OCI-LY1 (cell line): ENCODE results near the gene RBM26.

ENCODE experiments used
- EZH2 ChIP-seq: fragments of 200-600 bp; sonication (generic), shearing (Covaris generic); IDR thresholded peaks from 2 replicates; pipeline ENCODE4 v1.8.0; 2017; ENCODE audit warnings: borderline replicate concordance, mixed run types, mild to moderate bottlenecking, antibody characterized with exemption, low read length, moderate library complexity, mixed read lengths
- TF ChIP-seq, protein P1 (sequence below): fragments of 200-600 bp; sonication (generic), shearing (Covaris generic); IDR thresholded peaks from 2 replicates; pipeline ENCODE4 v1.5.1; 2017; ENCODE audit warnings: mild to moderate bottlenecking, antibody characterized with exemption, low read length, moderate library complexity, mixed read lengths

DNA sequence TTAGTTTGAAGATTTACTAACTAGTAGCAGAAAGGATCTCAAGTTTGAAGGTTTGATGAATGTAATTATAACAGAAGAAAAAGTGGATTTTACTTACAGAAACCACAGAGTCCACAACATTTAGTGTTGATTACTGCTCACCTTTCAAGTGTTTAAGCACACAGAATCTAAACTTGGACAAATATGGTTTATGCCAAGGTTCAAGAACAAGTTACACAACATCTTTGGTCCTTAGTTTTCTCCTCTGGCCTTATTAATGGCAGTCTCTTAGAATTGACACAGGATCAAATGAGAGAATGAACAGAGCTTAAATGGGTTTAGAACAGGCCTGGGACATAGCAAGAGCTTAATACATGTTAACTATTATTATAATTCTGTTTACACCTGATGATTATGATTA, 133.0 kb downstream of the RBM26 start:
- TF ChIP-seq, protein P1, sequence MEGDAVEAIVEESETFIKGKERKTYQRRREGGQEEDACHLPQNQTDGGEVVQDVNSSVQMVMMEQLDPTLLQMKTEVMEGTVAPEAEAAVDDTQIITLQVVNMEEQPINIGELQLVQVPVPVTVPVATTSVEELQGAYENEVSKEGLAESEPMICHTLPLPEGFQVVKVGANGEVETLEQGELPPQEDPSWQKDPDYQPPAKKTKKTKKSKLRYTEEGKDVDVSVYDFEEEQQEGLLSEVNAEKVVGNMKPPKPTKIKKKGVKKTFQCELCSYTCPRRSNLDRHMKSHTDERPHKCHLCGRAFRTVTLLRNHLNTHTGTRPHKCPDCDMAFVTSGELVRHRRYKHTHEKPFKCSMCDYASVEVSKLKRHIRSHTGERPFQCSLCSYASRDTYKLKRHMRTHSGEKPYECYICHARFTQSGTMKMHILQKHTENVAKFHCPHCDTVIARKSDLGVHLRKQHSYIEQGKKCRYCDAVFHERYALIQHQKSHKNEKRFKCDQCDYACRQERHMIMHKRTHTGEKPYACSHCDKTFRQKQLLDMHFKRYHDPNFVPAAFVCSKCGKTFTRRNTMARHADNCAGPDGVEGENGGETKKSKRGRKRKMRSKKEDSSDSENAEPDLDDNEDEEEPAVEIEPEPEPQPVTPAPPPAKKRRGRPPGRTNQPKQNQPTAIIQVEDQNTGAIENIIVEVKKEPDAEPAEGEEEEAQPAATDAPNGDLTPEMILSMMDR = no peak
- no peak for TF ChIP-seq EZH2
